H9 (cell line): Measurements from ENCODE around the gene RHBDD2. TPM values are rescaled to one million over a fixed set of nuclear protein-coding genes. Genes with fewer than 3 reads are reported as not detected.
A peak's percentile ranks its signal among the peaks of the same experiment; 100 is the strongest.

Experiments
- DNase-seq: peaks from one replicate; pipeline ENCODE4 v3.0.0-alpha.2; 2017
- H2AFZ ChIP-seq: one replicate; pipeline ENCODE4 v1.6.1; 2013; ENCODE audit warnings: mild to moderate bottlenecking, low read length, control low read depth, moderate library complexity
- H2AK5ac ChIP-seq: 2 replicates; pipeline ENCODE4 v1.6.1; 2013; ENCODE audit warnings: low read length, control low read depth, mixed read lengths; ENCODE audit not compliant: insufficient read length
- H2BK120ac ChIP-seq: one replicate; pipeline ENCODE4 v1.6.1; 2013; ENCODE audit warnings: low read depth, mild to moderate bottlenecking, low read length, control low read depth, inconsistent platforms; ENCODE audit not compliant: poor library complexity, severe bottlenecking
- H2BK12ac ChIP-seq: 2 replicates; pipeline ENCODE4 v1.6.1; 2013; ENCODE audit warnings: low read length, control low read depth, mixed read lengths, low read depth; ENCODE audit not compliant: insufficient read length
- H2BK15ac ChIP-seq: 2 replicates; pipeline ENCODE4 v1.6.1; 2013; ENCODE audit warnings: low read depth, low read length, control low read depth
- H2BK20ac ChIP-seq: one replicate; pipeline ENCODE4 v1.6.1; 2013; ENCODE audit warnings: low read depth, mild to moderate bottlenecking, low read length, control low read depth, inconsistent platforms; ENCODE audit not compliant: poor library complexity, severe bottlenecking
- H2BK5ac ChIP-seq: 2 replicates; pipeline ENCODE4 v1.6.1; 2013; ENCODE audit warnings: low read length, control low read depth, mixed read lengths; ENCODE audit not compliant: insufficient read length
- H3K14ac ChIP-seq: 2 replicates; pipeline ENCODE4 v1.6.1; 2013; ENCODE audit warnings: low read length, control low read depth; ENCODE audit not compliant: insufficient read depth
- H3K18ac ChIP-seq: 2 replicates; pipeline ENCODE4 v1.6.1; 2013; ENCODE audit warnings: low read depth, mild to moderate bottlenecking, mixed read lengths, low read length, control low read depth; ENCODE audit not compliant: insufficient read length
- H3K23ac ChIP-seq: 2 replicates; pipeline ENCODE4 v1.6.1; 2013; ENCODE audit warnings: low read length, control low read depth, mixed read lengths, low read depth; ENCODE audit not compliant: insufficient read length
- H3K23me2 ChIP-seq: 2 replicates; pipeline ENCODE4 v1.6.1; 2013; ENCODE audit warnings: low read depth, mild to moderate bottlenecking, mixed read lengths, low read length, control low read depth; ENCODE audit not compliant: insufficient read length, poor library complexity, severe bottlenecking
- H3K27ac ChIP-seq: 2 replicates; pipeline ENCODE4 v1.5.1; 2013; ENCODE audit warnings: low read length, control low read depth, mixed read lengths, low read depth; ENCODE audit not compliant: insufficient read length
- H3K27me3 ChIP-seq: 2 replicates; pipeline ENCODE4 v1.6.1; 2013; ENCODE audit warnings: low read length, control low read depth, inconsistent platforms; ENCODE audit not compliant: insufficient read depth
- H3K4ac ChIP-seq: 2 replicates; pipeline ENCODE4 v1.6.1; 2013; ENCODE audit warnings: low read depth, mild to moderate bottlenecking, control low read depth, inconsistent platforms, low read length, moderate library complexity
- H3K4me1 ChIP-seq: 2 replicates; pipeline ENCODE4 v1.6.1; 2013; ENCODE audit warnings: low read length, control low read depth, inconsistent platforms; ENCODE audit not compliant: insufficient read depth
- H3K4me2 ChIP-seq: 2 replicates; pipeline ENCODE4 v1.6.1; 2013; ENCODE audit warnings: low read length, control low read depth, mixed read lengths; ENCODE audit not compliant: insufficient read length, insufficient read depth
- H3K56ac ChIP-seq: 2 replicates; pipeline ENCODE4 v1.6.1; 2013; ENCODE audit warnings: low read depth, mild to moderate bottlenecking, mixed read lengths, low read length, control low read depth; ENCODE audit not compliant: insufficient read length
- H3K79me1 ChIP-seq: 2 replicates; pipeline ENCODE4 v1.6.1; 2013; ENCODE audit warnings: low read depth, mild to moderate bottlenecking, moderate library complexity, low read length, control low read depth, inconsistent platforms; ENCODE audit not compliant: insufficient read depth, poor library complexity, severe bottlenecking
- H3K79me2 ChIP-seq: 2 replicates; pipeline ENCODE4 v1.6.1; 2013; ENCODE audit warnings: low read length, control low read depth, inconsistent platforms; ENCODE audit not compliant: insufficient read depth
- H3K9ac ChIP-seq: 2 replicates; pipeline ENCODE4 v1.6.1; 2013; ENCODE audit warnings: low read length, control low read depth, mixed read lengths; ENCODE audit not compliant: insufficient read length; ENCODE audit errors: extremely low read depth
- H3K9me3 ChIP-seq: one replicate; pipeline ENCODE4 v1.6.1; 2013; ENCODE audit warnings: low read depth, low read length, inconsistent platforms; ENCODE audit not compliant: control insufficient read depth
- H3T11ph ChIP-seq: one replicate; pipeline ENCODE4 v1.6.1; 2013; ENCODE audit warnings: mild to moderate bottlenecking, low read length, control low read depth, inconsistent platforms
- H4K20me1 ChIP-seq: one replicate; pipeline ENCODE4 v1.6.1; 2013; ENCODE audit not compliant: control insufficient read depth, insufficient read length, insufficient read depth
- H4K5ac ChIP-seq: 2 replicates; pipeline ENCODE4 v1.6.1; 2013; ENCODE audit warnings: low read depth, mild to moderate bottlenecking, mixed read lengths, low read length, control low read depth; ENCODE audit not compliant: insufficient read length
- H4K8ac ChIP-seq: replicated peaks from 2 replicates; pipeline ENCODE4 v1.6.1; 2013; ENCODE audit warnings: low read length, control low read depth, mixed read lengths, low read depth; ENCODE audit not compliant: insufficient read length
- H4K91ac ChIP-seq: 2 replicates; pipeline ENCODE4 v1.6.1; 2013; ENCODE audit warnings: low read depth, mild to moderate bottlenecking, moderate library complexity, mixed read lengths, low read length, control low read depth; ENCODE audit not compliant: insufficient read length
- H3K27ac Mint-ChIP-seq, 3 experiments: 2 replicates in 2 of 3; 3 replicates in 1 of 3; pipeline ENCODE4 v1.8.0; 2020 to 2021; ENCODE audit warnings: mixed read lengths in 3 of 3, mild to moderate bottlenecking in 1 of 3, moderate library complexity in 1 of 3
- H3K27me3 Mint-ChIP-seq: 2 replicates; pipeline ENCODE4 v1.8.0; 2021; ENCODE audit warnings: low read depth, mild to moderate bottlenecking, moderate library complexity, mixed read lengths
- H3K36me3 Mint-ChIP-seq, 3 experiments: 2 replicates in 2 of 3; 3 replicates in 1 of 3; pipeline ENCODE4 v1.8.0; 2020 to 2021; ENCODE audit warnings: low read depth in 3 of 3, mixed read lengths in 3 of 3; ENCODE audit not compliant: insufficient read depth in 1 of 3
- H3K4me1 Mint-ChIP-seq, 2 experiments: 2 replicates each; pipeline ENCODE4 v1.8.0; 2020; ENCODE audit warnings: mixed read lengths in 2 of 2
- H3K4me3 Mint-ChIP-seq, 2 experiments: 2 replicates in 1 of 2; 3 replicates in 1 of 2; pipeline ENCODE4 v1.8.0; 2020 to 2021; ENCODE audit warnings: mild to moderate bottlenecking in 2 of 2, mixed read lengths in 2 of 2, moderate library complexity in 1 of 2
- H3K9me3 Mint-ChIP-seq, 2 experiments: 2 replicates in 1 of 2; 3 replicates in 1 of 2; pipeline ENCODE4 v1.8.0; 2020; ENCODE audit warnings: mild to moderate bottlenecking in 2 of 2, mixed read lengths in 2 of 2, moderate library complexity in 1 of 2
- CTCF ChIP-seq: fragments of 200-600 bp; sonication (generic); conservative IDR thresholded peaks from 3 replicates; pipeline ENCODE4 v1.8.0; 2021; ENCODE audit warnings: antibody characterized with exemption, mild to moderate bottlenecking
- WGBS: extraction: QIAGEN DNeasy Blood & Tissue Kit; methylation state at CpG from one replicate; pipeline ENCODE4 v1.1.7; 2013; ENCODE audit warnings: missing lambda C conversion rate, low lambda C conversion rate, mixed read lengths; ENCODE audit not compliant: insufficient read length; ENCODE audit errors: extremely low coverage; 5-methylcytosine and 5-hydroxymethylcytosine counted together
- total RNA-seq: library from RNA; stranded (reverse); gene quantifications from 2 replicates; pipeline ENCODE4 v1.2.1, GENCODE V29; 2021

The RHBDD2 gene
- total RNA-seq, 1 experiment from 2014 or later: 30.0 TPM

GRCh38 chr7:75866114-75866488 is 12.7 kb upstream of the RHBDD2 start:
- H3K36me3 Mint-ChIP-seq: no peaks in the 10 kb centered on the region
- Histone ChIP-seq H2BK20ac (no peak overlapping the region), H4K8ac (no peak overlapping the region), H3K9me3 (no peaks in the 10 kb centered on the region), H2AFZ (no peak overlapping the region), H2AK5ac (no peak overlapping the region), H3K56ac (no peak overlapping the region), H3K18ac (no peak overlapping the region), H4K5ac (no peak overlapping the region), H3K79me1 (no peaks in the 10 kb centered on the region), H3K27me3 (no peaks in the 10 kb centered on the region), H3K4me2 (no peak overlapping the region), H2BK12ac (no peak overlapping the region), H3K23me2 (no peaks in the 10 kb centered on the region), H4K20me1 (no peaks in the 10 kb centered on the region), H3K4me1 (no peaks in the 10 kb centered on the region), H3K23ac (no peak overlapping the region), H2BK15ac (no peak overlapping the region), H3K9ac (no peak overlapping the region), H4K91ac (no peak overlapping the region), H3K79me2 (no peaks in the 10 kb centered on the region), H3K4ac (no peak overlapping the region), H3T11ph (no peak overlapping the region), H3K14ac (no peak overlapping the region), H2BK120ac (no peak overlapping the region), H2BK5ac (no peak overlapping the region), H3K27ac (no peak overlapping the region)
- DNase-seq: no peak
- no peaks in the 10 kb centered on the region; a peak in 1 of 5 replicates for H3K9me3 Mint-ChIP-seq
- H3K27ac Mint-ChIP-seq: peak overlapping the region in 1 of 3 experiments; percentile 65; a peak in 1 of 7 replicates
- peaks cover 4 to 7% of the 10 kb centered on the region in 2 experiments; a peak in 2 of 4 replicates for H3K4me1 Mint-ChIP-seq
- H3K4me3 Mint-ChIP-seq: peak overlapping the region in 1 of 2 experiments; percentile 5; a peak in 2 of 5 replicates
- no CpG with 5 or more reads among the region's 5 CpGs for WGBS
- TF ChIP-seq CTCF: no peak
- peaks cover 6% of the 10 kb centered on the region for H3K27me3 Mint-ChIP-seq
